Heart left ventricle (tissue), 16 donors: Measurements from ENCODE around the gene FBXW4. TPM values are rescaled to one million over a fixed set of nuclear protein-coding genes. Genes with fewer than 3 reads are reported as not detected.

Source experiments
- ATAC-seq, 4 donors: fragments of 200-7000 bp; cut with Tn5 transposase; one replicate each; pipeline ENCODE4 v1.9.1; 2020 to 2022; ENCODE audit warnings: moderate library complexity in 4 of 4, mild to moderate bottlenecking in 3 of 4, moderate number of reproducible peaks in 1 of 4
- DNase-seq, 5 donors: peaks; one replicate each; pipeline ENCODE4 v3.0.0-alpha.2; 2020
- H3K27ac ChIP-seq, 12 donors: fragments of 200-600 bp; sonication (generic) in 4 of 12; one replicate each; pipeline versions ENCODE4 v1.5.0 to v1.8.0; 2016 to 2022; ENCODE audit warnings: mild to moderate bottlenecking in 2 of 12
- H3K27me3 ChIP-seq, 9 donors: fragments of 200-600 bp; sonication (generic) in 2 of 9; one replicate each; pipeline versions ENCODE4 v1.5.1 to v1.8.0; 2016 to 2022; ENCODE audit warnings: mild to moderate bottlenecking in 3 of 9
- H3K36me3 ChIP-seq, 9 donors: fragments of 200-600 bp; sonication (generic) in 2 of 9; one replicate each; pipeline versions ENCODE4 v1.5.0 to v1.8.0; 2018 to 2022; ENCODE audit warnings: mild to moderate bottlenecking in 2 of 9
- H3K4me1 ChIP-seq, 12 donors: fragments of 200-600 bp; sonication (generic) in 4 of 12; one replicate each; pipeline versions ENCODE4 v1.5.0 to v1.8.0; 2016 to 2022; ENCODE audit warnings: mild to moderate bottlenecking in 3 of 12
- H3K4me3 ChIP-seq, 12 donors: fragments of 200-600 bp; sonication (generic) in 4 of 12; one replicate each; pipeline versions ENCODE4 v1.5.0 to v1.8.0; 2017 to 2022; ENCODE audit warnings: mild to moderate bottlenecking in 9 of 12, moderate library complexity in 4 of 12
- H3K9me3 ChIP-seq, 12 donors: fragments of 200-600 bp; sonication (generic) in 4 of 12; one replicate each; pipeline versions ENCODE4 v1.5.0 to v1.8.0; 2016 to 2022; ENCODE audit warnings: mild to moderate bottlenecking in 1 of 12
- CTCF ChIP-seq, 12 donors: fragments of 200-600 bp; sonication (generic) in 4 of 12; IDR thresholded peaks; one replicate each; pipeline versions ENCODE4 v1.5.0 to v1.8.0; 2018 to 2022; ENCODE audit warnings: antibody characterized with exemption in 12 of 12, mild to moderate bottlenecking in 5 of 12
- POLR2A ChIP-seq, 2 donors: fragments of 450-650 bp; IDR thresholded peaks; one replicate each; pipeline ENCODE4 v1.6.1; 2017; ENCODE audit warnings: antibody characterized with exemption in 2 of 2, mild to moderate bottlenecking in 2 of 2, moderate library complexity in 2 of 2
- WGBS, 4 donors: extraction: QIAGEN DNeasy Blood & Tissue Kit in 2 of 4; methylation state at CpG; one replicate each; pipeline versions ENCODE4 v1.1.5 to v1.1.7; 2013 to 2018; 5-methylcytosine and 5-hydroxymethylcytosine counted together
- intact Hi-C, 10 donors: fragments of 100-400 bp; cut with DNase I; formaldehyde crosslinking; loops; one replicate each; pipeline versions ENCODE4 v1.11.1 to v1.14.2; 2022
- polyA plus RNA-seq, 2 donors: library from polyadenylated mRNA; stranded (reverse); fragments of 200-250 nt; gene quantifications; one replicate each; pipeline ENCODE4 v1.2.3, GENCODE V29; 2013
- total RNA-seq, 9 donors: library from RNA; depleted of rRNA in 2 of 9; stranded (reverse); fragments of >200 nt in 2 of 9; fragmentation: NEBNext Ultra II Directional in 3 of 9; extraction: Animal tissue kit (Norgen Biotek cat#: 25700) in 3 of 9; gene quantifications; one replicate each; pipeline versions ENCODE4 v1.1.0 to v1.2.4, GENCODE V29; 2016 to 2023
- donor health status: ischemic (EF 13 %, LVEDD 7.1; RV severe dilation, severe dysfunction).
- donor health status: healthy with polysubstance abuse.
- donor health status: DM: no; HTN: yes; CAD: no.
- donor health status: DM: no; HTN: no; CAD: no.
- donor health status: ischemic (EF 25% LVEDD 6.9; RV normal size, moderate dysfunction).
- donor health status: ischemic (EF 25% LVEDD 5.7; RV mildly dilated, moderate dysfunction).
- donor health status: healthy.
- donor health status: DM: yes; HTN: yes; CAD: no.
- donor health status: ischemic (EF 35%, LVEDD 5.7; RV mildly dilated, moderate dysfunction).
- donor health status: nonischemic (EF 11% LVEDD 7.7; RV severe dilation, severe dysfunction).
- donor health status: DM: yes; HTN: yes; CAD: no.
- donor health status: PGD.
- donor health status: ischemic (EF 29% LVEDD 5.4; RV normal size, mild dysfunction).
- donor health status: nonischemic (EF 23%, LVEDD 6.1; RV moderate dilation, normal function).

The FBXW4 gene
- total and polyA plus RNA-seq, 11 donors, result 35.8 to 116 (median 80.9) TPM

GRCh38 chr10:101623528-101623927 lies 71.4 kb downstream of the FBXW4 start:
- no peak overlapping the region for H3K4me3 ChIP-seq
- peaks cover 0 to 3% (median 0%) of the 10 kb centered on the region in 12 donors for H3K9me3 ChIP-seq
- no peak for DNase-seq
- no peak for TF ChIP-seq POLR2A (IDR thresholded peaks at IDR 0.05)
- no peak for TF ChIP-seq CTCF (IDR thresholded peaks at IDR 0.05)
- peaks cover 0 to 21% (median 0%) of the 10 kb centered on the region in 12 donors for H3K4me1 ChIP-seq
- intact Hi-C loops, result no loop called here
- 84 to 95% (median 91%) methylated on average over 1 of the region's 1 CpG for WGBS, 4 donors
- ATAC-seq, result no peak
- H3K27me3 ChIP-seq, result no peaks in the 10 kb centered on the region
- no peak overlapping the region for H3K27ac ChIP-seq
- H3K36me3 ChIP-seq, result peaks cover 0 to 68% (median 45%) of the 10 kb centered on the region in 9 donors

- peaks cover 0 to 18% (median 0%) of the 10 kb centered on the region in 12 donors for H3K4me1 ChIP-seq
- no peak overlapping the region for H3K27ac ChIP-seq
- H3K9me3 ChIP-seq, result peaks cover 0 to 3% (median 0%) of the 10 kb centered on the region in 12 donors
- 92 to 96% (median 95%) methylated on average over 6 of the region's 6 CpGs for WGBS, 4 donors
- H3K4me3 ChIP-seq, result no peak overlapping the region
- ATAC-seq (no peak), DNase-seq (no peak)
- peaks cover 0 to 87% (median 45%) of the 10 kb centered on the region in 9 donors for H3K36me3 ChIP-seq
- TF ChIP-seq POLR2A (IDR thresholded peaks at IDR 0.05) (no peak), CTCF (IDR thresholded peaks at IDR 0.05) (no peak)
- no peaks in the 10 kb centered on the region for H3K27me3 ChIP-seq
- intact Hi-C loops, result no loop called here
These were observed 75.0 kb downstream of the FBXW4 start for GRCh38 chr10:101619983-101620382.

GRCh38 chr10:101618871-101619270 lies 76.1 kb downstream of the FBXW4 start:
- H3K36me3 ChIP-seq, result peaks cover 0 to 79% (median 39%) of the 10 kb centered on the region in 9 donors
- no peak overlapping the region for H3K4me3 ChIP-seq
- no peak for DNase-seq
- intact Hi-C loops, result no loop called here
- no peak overlapping the region for H3K27ac ChIP-seq
- 94 to 100% (median 97%) methylated on average over 2 of the region's 2 CpGs for WGBS, 4 donors
- peaks cover 0 to 11% (median 0%) of the 10 kb centered on the region in 12 donors for H3K4me1 ChIP-seq
- ATAC-seq, result no peak
- H3K27me3 ChIP-seq, result no peaks in the 10 kb centered on the region
- peaks cover 0 to 3% (median 0%) of the 10 kb centered on the region in 12 donors for H3K9me3 ChIP-seq
- TF ChIP-seq POLR2A (IDR thresholded peaks at IDR 0.05) (no peak), CTCF (IDR thresholded peaks at IDR 0.05) (no peak)

- DNase-seq (no peak), ATAC-seq (no peak)
- Histone ChIP-seq H3K9me3 (no peaks in the 10 kb centered on the region), H3K36me3 (peaks cover 0 to 70% (median 31%) of the 10 kb centered on the region in 9 donors), H3K27ac (no peak overlapping the region), H3K4me3 (no peak overlapping the region), H3K4me1 (peaks cover 0 to 11% (median 0%) of the 10 kb centered on the region in 12 donors), H3K27me3 (no peaks in the 10 kb centered on the region)
- no peak for TF ChIP-seq CTCF (IDR thresholded peaks at IDR 0.05)
- TF ChIP-seq POLR2A (IDR thresholded peaks at IDR 0.05), result no peak
- intact Hi-C loops, result no loop called here
- 83 to 89% (median 88%) methylated on average over 4 of the region's 4 CpGs for WGBS, 4 donors
These were observed 77.0 kb downstream of the FBXW4 start for GRCh38 chr10:101617824-101618568.
